GM10847 (cell line): ENCODE data around the gene ZNF335.

Source experiments
- POLR2A ChIP-seq: IDR thresholded peaks from 2 replicates; pipeline ENCODE4 v1.6.1; 2011; ENCODE audit not compliant: insufficient read length; ENCODE audit errors: extremely low read depth

Gene ZNF335

GRCh38 chr20:45904583-45905504 lies 67.2 kb downstream of the ZNF335 start:
- TF ChIP-seq POLR2A = no peak

- TF ChIP-seq POLR2A = no peak
These were observed 69.8 kb downstream of the ZNF335 start for GRCh38 chr20:45902199-45902701.

- no peak for TF ChIP-seq POLR2A
These were observed 72.8 kb downstream of the ZNF335 start for GRCh38 chr20:45899046-45899835.
